ENCODE results near the gene FOXO3B.
"Not testable (repeated sequence)": the region's sequence is repeated elsewhere in the genome, so short reads cannot be mapped to it uniquely, and the experiment has no call there.

The FOXO3B gene

DNA sequence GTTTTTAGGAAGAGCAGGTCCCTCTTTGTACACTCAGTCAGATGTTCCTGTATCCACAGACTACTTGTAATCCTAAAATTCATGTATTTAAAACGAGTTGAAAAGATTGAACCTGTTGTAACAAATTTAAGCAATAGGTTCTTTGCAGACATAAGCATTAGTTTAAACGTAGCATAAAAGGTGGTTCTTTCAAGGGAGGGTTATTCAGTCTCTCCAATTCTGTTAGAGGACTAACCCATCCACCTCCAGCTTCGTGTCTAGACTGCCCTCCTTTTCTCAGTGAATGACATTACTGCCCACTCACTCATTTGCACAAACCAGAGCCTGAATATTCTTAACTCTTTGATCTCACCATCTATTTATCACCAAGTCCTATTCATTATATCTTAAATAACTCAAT, 554 bp upstream of the FOXO3B start:
- H3K4me3 ChIP-seq (ENCODE audit: low read length); H3K9ac ChIP-seq (ENCODE audit: low read length); H3K27me3 ChIP-seq (ENCODE audit: control insufficient read depth, insufficient read depth, low read length); H3K4me1 ChIP-seq (ENCODE audit: control insufficient read depth, insufficient read depth, low read length); H3K36me3 ChIP-seq (ENCODE audit: control insufficient read depth, insufficient read depth, low read length); H3K9me3 ChIP-seq (ENCODE audit: control insufficient read depth, low read length): not testable (repeated sequence)

DNA sequence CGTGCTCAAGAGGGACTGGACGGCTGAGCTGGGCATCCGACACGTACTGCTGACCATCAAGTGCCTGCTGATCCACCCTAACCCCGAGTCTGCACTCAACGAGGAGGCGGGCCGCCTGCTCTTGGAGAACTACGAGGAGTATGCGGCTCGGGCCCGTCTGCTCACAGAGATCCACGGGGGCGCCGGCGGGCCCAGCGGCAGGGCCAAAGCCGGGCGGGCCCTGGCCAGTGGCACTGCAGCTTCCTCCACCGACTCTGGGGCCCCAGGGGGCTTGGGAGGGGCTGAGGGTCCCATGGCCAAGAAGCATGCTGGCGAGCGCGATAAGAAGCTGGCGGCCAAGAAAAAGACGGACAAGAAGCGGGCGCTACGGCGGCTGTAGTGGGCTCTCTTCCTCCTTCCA, 4.7 kb downstream of the FOXO3B start:
- not testable (repeated sequence) for H3K9ac ChIP-seq (ENCODE audit: low read length); H3K27me3 ChIP-seq (ENCODE audit: control insufficient read depth, insufficient read depth, low read length); H3K4me3 ChIP-seq (ENCODE audit: low read length); H3K9me3 ChIP-seq (ENCODE audit: control insufficient read depth, low read length); H3K4me1 ChIP-seq (ENCODE audit: control insufficient read depth, insufficient read depth, low read length); H3K36me3 ChIP-seq (ENCODE audit: control insufficient read depth, insufficient read depth, low read length)

DNA sequence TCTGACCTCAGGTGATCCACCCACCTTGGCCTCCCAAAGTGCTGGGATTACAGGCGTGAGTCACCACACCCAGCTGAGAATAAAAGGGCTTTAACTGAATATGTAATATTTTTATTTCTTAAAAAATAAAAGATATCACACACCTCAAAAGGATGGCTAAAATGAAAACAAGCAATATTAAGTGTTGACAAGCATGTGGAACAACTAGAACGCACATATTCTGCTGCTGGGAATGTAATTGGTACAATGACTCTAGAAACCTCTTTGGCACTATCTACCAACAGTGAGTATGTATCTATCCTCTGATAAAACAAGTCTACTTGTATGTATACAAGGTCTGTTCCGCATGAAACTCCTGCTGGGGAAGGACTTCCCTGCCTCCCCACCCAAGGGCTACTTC, 5.2 kb downstream of the FOXO3B start:
- H3K9me3 ChIP-seq (ENCODE audit: control insufficient read depth, low read length); H3K36me3 ChIP-seq (ENCODE audit: control insufficient read depth, insufficient read depth, low read length); H3K27me3 ChIP-seq (ENCODE audit: control insufficient read depth, insufficient read depth, low read length); H3K4me3 ChIP-seq (ENCODE audit: low read length); H3K9ac ChIP-seq (ENCODE audit: low read length); H3K4me1 ChIP-seq (ENCODE audit: control insufficient read depth, insufficient read depth, low read length): not testable (repeated sequence)

DNA sequence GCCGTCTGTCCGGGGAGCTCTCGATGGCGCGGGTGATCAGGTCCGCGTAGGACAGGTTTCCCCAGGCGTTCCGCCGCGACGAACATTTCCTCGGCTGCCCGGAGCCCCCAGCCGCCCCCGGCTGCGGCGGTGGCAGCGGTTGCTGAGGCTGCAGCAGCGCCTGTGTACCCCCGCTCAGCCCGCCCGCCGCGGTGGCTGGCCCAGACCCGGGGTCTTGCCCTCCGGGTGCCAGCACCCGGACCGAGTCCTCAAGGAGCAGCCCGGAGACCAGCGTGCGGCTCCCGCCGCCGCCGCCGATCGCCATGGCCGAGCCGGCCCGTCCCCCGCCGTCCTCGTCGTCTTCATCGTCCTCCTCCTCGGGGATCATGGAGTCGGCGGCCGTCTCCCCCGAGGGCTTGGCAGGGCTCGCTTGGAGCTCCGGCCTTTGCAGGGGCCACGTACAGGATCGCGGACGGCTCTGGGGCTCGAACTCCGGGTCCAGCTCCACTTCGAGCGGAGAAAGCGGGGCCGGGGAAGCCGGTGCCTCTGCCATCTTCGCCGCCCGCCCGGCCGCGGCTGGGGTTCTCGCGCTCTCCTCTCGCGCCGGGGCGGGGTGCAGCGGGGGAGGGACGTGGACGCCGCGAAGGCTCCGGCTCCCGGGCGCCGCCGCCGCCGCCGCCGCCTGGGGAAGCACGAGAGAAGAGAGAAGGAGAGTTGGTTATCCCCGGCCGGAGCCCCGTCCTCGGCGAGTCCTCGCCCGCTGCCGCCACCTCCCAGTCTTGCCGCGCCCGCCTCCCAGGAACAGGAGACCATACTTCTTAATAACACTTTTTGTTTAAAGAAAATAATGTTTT, 9.5 kb downstream of the FOXO3B start:
- not testable (repeated sequence) for H3K9me3 ChIP-seq (ENCODE audit: control insufficient read depth, low read length); H3K4me1 ChIP-seq (ENCODE audit: control insufficient read depth, insufficient read depth, low read length); H3K36me3 ChIP-seq (ENCODE audit: control insufficient read depth, insufficient read depth, low read length); H3K27me3 ChIP-seq (ENCODE audit: control insufficient read depth, insufficient read depth, low read length); H3K4me3 ChIP-seq (ENCODE audit: low read length); H3K9ac ChIP-seq (ENCODE audit: low read length)

GRCh38 chr17:18668625-18669024, 13.5 kb downstream of the FOXO3B start:
- not testable (repeated sequence) for H3K4me1 ChIP-seq (ENCODE audit: control insufficient read depth, insufficient read depth, low read length); H3K9me3 ChIP-seq (ENCODE audit: control insufficient read depth, low read length); H3K36me3 ChIP-seq (ENCODE audit: control insufficient read depth, insufficient read depth, low read length); H3K9ac ChIP-seq (ENCODE audit: low read length); H3K4me3 ChIP-seq (ENCODE audit: low read length); H3K27me3 ChIP-seq (ENCODE audit: control insufficient read depth, insufficient read depth, low read length)

DNA sequence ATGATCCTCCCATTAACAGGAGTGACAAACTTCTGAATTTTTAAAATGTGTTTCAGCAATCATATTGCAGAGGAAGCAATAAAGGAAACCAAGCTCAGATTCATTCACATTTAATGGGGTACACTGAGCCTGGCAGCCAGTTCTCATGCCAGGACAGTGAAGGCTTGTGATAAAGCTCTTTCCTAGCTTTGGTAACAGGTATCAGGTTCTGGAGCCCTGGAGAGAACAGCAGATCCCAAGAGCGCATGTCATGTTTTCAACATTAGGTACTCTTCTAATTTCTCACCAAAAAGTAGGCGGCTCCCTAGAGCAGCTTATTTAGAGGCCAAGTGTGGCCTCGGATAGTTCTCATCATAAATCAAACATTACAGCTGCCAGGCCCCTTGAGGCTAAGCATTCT, 14.6 kb downstream of the FOXO3B start:
- H3K36me3 ChIP-seq (ENCODE audit: control insufficient read depth, insufficient read depth, low read length); H3K4me3 ChIP-seq (ENCODE audit: low read length); H3K27me3 ChIP-seq (ENCODE audit: control insufficient read depth, insufficient read depth, low read length); H3K9ac ChIP-seq (ENCODE audit: low read length); H3K4me1 ChIP-seq (ENCODE audit: control insufficient read depth, insufficient read depth, low read length); H3K9me3 ChIP-seq (ENCODE audit: control insufficient read depth, low read length): not testable (repeated sequence)

- H3K36me3 ChIP-seq (ENCODE audit: control insufficient read depth, insufficient read depth, low read length); H3K9me3 ChIP-seq (ENCODE audit: control insufficient read depth, low read length); H3K4me1 ChIP-seq (ENCODE audit: control insufficient read depth, insufficient read depth, low read length); H3K27me3 ChIP-seq (ENCODE audit: control insufficient read depth, insufficient read depth, low read length); H3K4me3 ChIP-seq (ENCODE audit: low read length); H3K9ac ChIP-seq (ENCODE audit: low read length): not testable (repeated sequence)
Measured at GRCh38 chr17:18666326-18666725, 15.8 kb downstream of the FOXO3B start.

- not testable (repeated sequence) for H3K9me3 ChIP-seq (ENCODE audit: control insufficient read depth, low read length); H3K27me3 ChIP-seq (ENCODE audit: control insufficient read depth, insufficient read depth, low read length); H3K4me3 ChIP-seq (ENCODE audit: low read length); H3K9ac ChIP-seq (ENCODE audit: low read length); H3K36me3 ChIP-seq (ENCODE audit: control insufficient read depth, insufficient read depth, low read length); H3K4me1 ChIP-seq (ENCODE audit: control insufficient read depth, insufficient read depth, low read length)
Measured at GRCh38 chr17:18661924-18662624, 20.0 kb downstream of the FOXO3B start.

DNA sequence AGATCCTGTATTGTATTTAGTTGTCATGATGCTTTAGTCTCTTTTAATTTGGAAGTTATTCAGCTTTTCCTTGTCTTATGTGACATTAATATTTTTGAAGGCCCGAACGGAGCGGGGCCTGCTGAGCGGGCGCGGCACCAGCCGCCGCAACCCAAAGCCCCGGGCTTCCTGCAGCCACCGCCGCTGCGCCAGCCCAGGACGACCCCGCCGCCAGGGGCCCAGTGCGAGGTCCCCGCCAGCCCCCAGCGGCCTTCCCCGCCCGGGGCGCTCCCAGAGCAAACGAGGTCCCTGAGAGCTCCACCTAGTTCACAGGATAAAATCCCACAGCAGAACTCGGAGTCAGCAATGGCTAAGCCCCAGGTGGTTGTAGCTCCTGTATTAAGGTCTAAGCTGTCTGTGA, 32.0 kb downstream of the FOXO3B start:
- not testable (repeated sequence) for H3K9ac ChIP-seq (ENCODE audit: low read length); H3K9me3 ChIP-seq (ENCODE audit: control insufficient read depth, low read length); H3K4me3 ChIP-seq (ENCODE audit: low read length); H3K27me3 ChIP-seq (ENCODE audit: control insufficient read depth, insufficient read depth, low read length); H3K36me3 ChIP-seq (ENCODE audit: control insufficient read depth, insufficient read depth, low read length); H3K4me1 ChIP-seq (ENCODE audit: control insufficient read depth, insufficient read depth, low read length)

DNA sequence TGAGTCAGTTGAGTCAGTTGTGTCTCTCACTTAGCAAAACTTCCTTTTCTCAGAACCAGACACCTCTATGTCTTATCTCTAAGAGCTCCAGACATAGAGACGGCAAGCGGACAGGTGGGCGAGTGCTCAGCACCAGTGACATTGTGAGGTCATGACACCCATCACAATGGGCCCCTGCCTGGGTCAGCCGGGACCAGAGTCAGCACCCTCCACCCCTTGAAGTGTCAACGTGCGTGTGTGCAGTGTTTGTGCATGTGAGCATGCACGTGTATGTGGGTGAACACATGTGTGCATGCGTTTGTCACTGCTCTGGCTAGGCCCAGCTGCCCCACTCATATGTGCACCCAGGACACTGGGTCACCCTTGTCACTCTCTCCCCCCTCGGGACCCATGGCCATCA, 37.8 kb downstream of the FOXO3B start, which contains the start of gene TBC1D28:
TBC1D28 (minus strand) TSS at position 101 of the 400 bp plus-strand sequence. CDS start 3,039 bp downstream, outside the sequence.
- not testable (repeated sequence) for H3K27me3 ChIP-seq (ENCODE audit: control insufficient read depth, insufficient read depth, low read length); H3K9me3 ChIP-seq (ENCODE audit: control insufficient read depth, low read length); H3K36me3 ChIP-seq (ENCODE audit: control insufficient read depth, insufficient read depth, low read length); H3K4me3 ChIP-seq (ENCODE audit: low read length); H3K4me1 ChIP-seq (ENCODE audit: control insufficient read depth, insufficient read depth, low read length); H3K9ac ChIP-seq (ENCODE audit: low read length)

DNA sequence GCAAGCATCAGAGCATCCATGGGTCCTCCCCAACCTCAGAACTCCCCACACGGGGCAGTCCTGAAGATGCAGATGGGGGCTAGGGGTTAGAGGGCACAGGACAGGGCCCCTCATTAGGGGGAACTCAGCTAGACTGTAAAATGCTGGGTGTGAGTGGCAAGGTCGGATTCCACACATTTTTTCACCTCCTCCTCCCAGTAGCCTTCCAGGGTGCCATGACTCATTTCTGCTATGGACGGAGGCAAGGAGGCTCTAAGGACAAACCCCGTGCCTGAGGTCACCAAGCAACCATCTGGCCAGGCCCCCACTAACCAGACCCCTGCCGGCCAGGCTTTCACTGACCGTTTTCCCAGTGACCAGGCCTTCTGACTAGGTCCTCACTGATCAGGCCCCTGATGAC, 39.0 kb downstream of the FOXO3B start:
- not testable (repeated sequence) for H3K27me3 ChIP-seq (ENCODE audit: control insufficient read depth, insufficient read depth, low read length); H3K36me3 ChIP-seq (ENCODE audit: control insufficient read depth, insufficient read depth, low read length); H3K9ac ChIP-seq (ENCODE audit: low read length); H3K4me1 ChIP-seq (ENCODE audit: control insufficient read depth, insufficient read depth, low read length); H3K9me3 ChIP-seq (ENCODE audit: control insufficient read depth, low read length); H3K4me3 ChIP-seq (ENCODE audit: low read length)

- not testable (repeated sequence) for H3K9me3 ChIP-seq (ENCODE audit: control insufficient read depth, low read length); H3K27me3 ChIP-seq (ENCODE audit: control insufficient read depth, insufficient read depth, low read length); H3K9ac ChIP-seq (ENCODE audit: low read length); H3K36me3 ChIP-seq (ENCODE audit: control insufficient read depth, insufficient read depth, low read length); H3K4me1 ChIP-seq (ENCODE audit: control insufficient read depth, insufficient read depth, low read length); H3K4me3 ChIP-seq (ENCODE audit: low read length)
Measured at GRCh38 chr17:18638357-18638756, 43.8 kb downstream of the FOXO3B start.

DNA sequence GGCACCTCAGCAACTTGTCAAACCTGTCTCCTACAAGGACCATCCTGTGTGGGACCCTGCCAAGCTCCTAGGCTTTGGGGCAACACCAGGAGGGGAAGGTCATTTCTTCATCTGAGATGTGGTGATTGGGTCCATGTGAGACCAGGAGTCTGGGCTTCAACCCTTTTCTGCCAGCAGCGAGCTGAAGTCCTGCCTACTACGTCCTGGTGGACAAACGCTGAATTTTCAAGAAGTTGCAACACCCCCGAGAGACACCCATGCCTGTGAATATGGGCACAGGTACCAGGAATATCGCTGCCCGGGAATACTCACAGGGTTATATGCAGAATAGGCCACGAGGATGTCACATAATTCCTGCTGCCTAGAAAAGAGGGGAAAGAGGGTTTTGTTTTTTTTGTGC, 45.9 kb downstream of the FOXO3B start:
- not testable (repeated sequence) for H3K4me3 ChIP-seq (ENCODE audit: low read length)

More for the DNA sequence above, 45.9 kb downstream of the FOXO3B start:
- H3K9ac ChIP-seq (ENCODE audit: low read length); H3K4me1 ChIP-seq (ENCODE audit: control insufficient read depth, insufficient read depth, low read length); H3K27me3 ChIP-seq (ENCODE audit: control insufficient read depth, insufficient read depth, low read length); H3K9me3 ChIP-seq (ENCODE audit: control insufficient read depth, low read length); H3K36me3 ChIP-seq (ENCODE audit: control insufficient read depth, insufficient read depth, low read length): not testable (repeated sequence)
